Dermis microvascular lymphatic vessel endothelial cell (primary cell): ENCODE measurements around the gene L3MBTL3. TPM values are rescaled to one million over a fixed set of nuclear protein-coding genes. Genes with fewer than 3 reads are reported as not detected.

Experiments used
- DNase-seq, 2 donors: peaks; one replicate each; pipeline versions ENCODE4 v3.0.0 to v3.0.0-alpha.2; 2010; ENCODE audit warnings: low read depth in 2 of 2
- total RNA-seq: library from RNA; depleted of rRNA; stranded (reverse); fragments of >200 nt; gene quantifications from 2 replicates; pipeline ENCODE4 v1.2.1, GENCODE V29; 2014

L3MBTL3 gene
- total RNA-seq, 1 donor from 2014 or later = 39.2 TPM

GRCh38 chr6:130178692-130179091 is 160.3 kb downstream of the L3MBTL3 start:
- DNase-seq = peak in 1 of 2 donors; percentile 15

GRCh38 chr6:130182466-130182865 is 164.1 kb downstream of the L3MBTL3 start:
- DNase-seq = no peak

- no peak for DNase-seq
Observed at GRCh38 chr6:130183271-130184222, 165.2 kb downstream of the L3MBTL3 start.

- DNase-seq = no peak
Observed at GRCh38 chr6:130185658-130186057, 167.3 kb downstream of the L3MBTL3 start.

- no peak for DNase-seq
Observed at GRCh38 chr6:130187335-130188206, 169.2 kb downstream of the L3MBTL3 start.

- no peak for DNase-seq
Observed at GRCh38 chr6:130188207-130188899, 170.0 kb downstream of the L3MBTL3 start.

- no peak for DNase-seq
Observed at GRCh38 chr6:130189531-130190397, 171.4 kb downstream of the L3MBTL3 start.

Other genes starting within 250 kb of the L3MBTL3 start
- gene TMEM244, start 157.3 kb upstream of the L3MBTL3 start, total RNA-seq = not detected in 2 replicates
- gene SAMD3, start 204.4 kb downstream of the L3MBTL3 start, total RNA-seq = not detected in 2 replicates